K562 (cell line): ENCODE results near the gene FAM204A. TPM values are rescaled to one million over a fixed set of nuclear protein-coding genes. Genes with fewer than 3 reads are reported as not detected.

Source experiments
- ATAC-seq: fragments of 200-7000 bp; cut with Tn5 transposase; 3 replicates; pipeline ENCODE4 v1.9.1; 2020; ENCODE audit warnings: moderate library complexity
- BruUV-seq: library from RNA; stranded (reverse); fragments of 400-500 nt; replicated peaks from 2 replicates; lab custom pipeline; 2021; lab: Mats Ljungman, UMichigan
- CTCF ChIA-PET: fragments of 300-600 bp; formaldehyde crosslinking; extraction: SDS; loops from one replicate; lab custom pipeline; 2021; ENCODE audit warnings: low intra/inter-chr PET ratio; lab: Yijun Ruan, JAX
- POLR2A ChIA-PET: fragments of 300-600, 350-650 bp; sonication (Branson Sonifier 250); formaldehyde crosslinking; extraction: SDS; loops from one replicate; lab custom pipeline; 2021; ENCODE audit warnings: antibody characterized with exemption, inconsistent platforms; lab: Yijun Ruan, JAX
- DNase-seq, 4 experiments: peaks; one replicate each; pipeline versions ENCODE4 v3.0.0 to v3.0.0-alpha.2; 2011 to 2018; ENCODE audit warnings: low spot score in 3 of 4, mixed read lengths in 3 of 4; ENCODE audit errors: extremely low read depth in 1 of 4
- FAIRE-seq: peaks from 2 replicates; lab custom pipeline; 2011; peaks lifted over from hg19 to GRCh38; lab: Jason Lieb, UNC
- H2AFZ ChIP-seq: 2 replicates; pipeline ENCODE4 v1.6.0; 2011; ENCODE audit warnings: low read depth, low read length, control low read depth, inconsistent platforms
- H3K27ac ChIP-seq: fragments of 200-600 bp; 3 replicates; pipeline ENCODE4 v1.8.0; 2011; ENCODE audit warnings: low read depth, mild to moderate bottlenecking, control low read depth, inconsistent platforms, low read length, moderate library complexity, mixed read lengths; ENCODE audit errors: extremely low read depth
- H3K27me3 ChIP-seq, 2 experiments: fragments of 300-600 bp in 1 of 2; 2 replicates in 1 of 2; 3 replicates in 1 of 2; pipeline versions ENCODE4 v1.6.0 to v1.8.0; 2011; ENCODE audit warnings: inconsistent platforms in 2 of 2, low read length in 2 of 2, mild to moderate bottlenecking in 1 of 2, mixed read lengths in 1 of 2, moderate library complexity in 1 of 2; ENCODE audit not compliant: control insufficient read depth in 2 of 2, insufficient read depth in 2 of 2
- H3K36me3 ChIP-seq: fragments of 300-600 bp; 3 replicates; pipeline ENCODE4 v1.8.0; 2011; ENCODE audit warnings: mild to moderate bottlenecking, low read length, inconsistent platforms; ENCODE audit not compliant: control insufficient read depth, insufficient read depth
- H3K4me1 ChIP-seq, 2 experiments: fragments of 200-600 bp in 1 of 2; replicated peaks in 1 of 2; 2 replicates in 1 of 2; 3 replicates in 1 of 2; pipeline versions ENCODE4 v1.5.1 to v1.8.0; 2011; ENCODE audit warnings: inconsistent platforms in 2 of 2, low read length in 2 of 2, mild to moderate bottlenecking in 1 of 2, mixed read lengths in 1 of 2, moderate library complexity in 1 of 2; ENCODE audit not compliant: control insufficient read depth in 2 of 2, insufficient read depth in 2 of 2
- H3K4me2 ChIP-seq: 2 replicates; pipeline ENCODE4 v1.6.1; 2011; ENCODE audit warnings: low read length, control low read depth, inconsistent platforms, mixed read lengths; ENCODE audit not compliant: insufficient read depth
- H3K4me3 ChIP-seq: fragments of 200-600 bp; sonication (generic), shearing (Covaris generic); 2 replicates; pipeline ENCODE4 v1.5.1; 2016; ENCODE audit warnings: control low read depth, inconsistent platforms
- H3K79me2 ChIP-seq: fragments of 200-600 bp; 3 replicates; pipeline ENCODE4 v1.8.0; 2011; ENCODE audit warnings: low read length, inconsistent platforms; ENCODE audit not compliant: control insufficient read depth, insufficient read depth
- H3K9ac ChIP-seq, 2 experiments: 2 replicates each; pipeline versions ENCODE4 v1.6.0 to v1.6.1; 2011; ENCODE audit warnings: low read depth in 2 of 2, low read length in 2 of 2, control low read depth in 1 of 2, inconsistent platforms in 1 of 2, mild to moderate bottlenecking in 1 of 2, mixed read lengths in 1 of 2; ENCODE audit not compliant: insufficient read depth in 1 of 2
- H3K9me1 ChIP-seq: one replicate; pipeline ENCODE4 v1.6.0; 2011; ENCODE audit warnings: inconsistent platforms, mild to moderate bottlenecking, low read length, moderate library complexity; ENCODE audit not compliant: control insufficient read depth, insufficient read depth
- H3K9me3 ChIP-seq: replicated peaks from 2 replicates; pipeline ENCODE4 v1.5.1; 2011; ENCODE audit warnings: low read depth, low read length, inconsistent platforms; ENCODE audit not compliant: control insufficient read depth, insufficient read depth
- H4K20me1 ChIP-seq: replicated peaks from 2 replicates; pipeline ENCODE4 v1.6.1; 2011; ENCODE audit warnings: low read length, inconsistent platforms, mixed read lengths; ENCODE audit not compliant: control insufficient read depth, insufficient read depth
- GTF2B ChIP-seq: IDR thresholded peaks from 2 replicates; pipeline ENCODE4 v1.6.1; 2011; ENCODE audit not compliant: insufficient read length; ENCODE audit errors: extremely low read depth
- MECOM ChIP-seq: fragments of 250-450 bp; sonication (Bioruptor Pico); IDR thresholded peaks from 2 replicates; pipeline ENCODE4 v1.8.0; 2022; ENCODE audit warnings: inconsistent platforms
- NCOR1 ChIP-seq: fragments of 450-650 bp; IDR thresholded peaks from 2 replicates; pipeline ENCODE4 v1.6.1; 2016; ENCODE audit warnings: mild to moderate bottlenecking, moderate library complexity
- NR2C2 ChIP-seq, 2 experiments: fragments of 200-800 bp in 1 of 2; sonication (Bioruptor generic) in 1 of 2; sonication (generic) in 1 of 2; formaldehyde crosslinking in 1 of 2; IDR thresholded peaks; 2 replicates each; pipeline versions ENCODE4 v1.6.1 to v1.8.0; 2016 to 2022; ENCODE audit warnings: mild to moderate bottlenecking in 1 of 2, missing compliant biosample characterization in 1 of 2, missing genetic modification characterization in 1 of 2, missing genetic modification reagents in 1 of 2
- SIN3B ChIP-seq: fragments of 450-650 bp; IDR thresholded peaks from 2 replicates; pipeline ENCODE4 v1.6.1; 2017; ENCODE audit warnings: low read depth, mild to moderate bottlenecking, moderate library complexity
- TAF15 ChIP-seq: fragments of 200-400 bp; formaldehyde crosslinking; IDR thresholded peaks from 2 replicates; pipeline ENCODE4 v1.6.1; 2017; ENCODE audit warnings: mild to moderate bottlenecking, low read depth, low read length, moderate library complexity
- TARDBP ChIP-seq: fragments of 450-650 bp; IDR thresholded peaks from 2 replicates; pipeline ENCODE4 v1.6.1; 2016
- TCF7L2 ChIP-seq: fragments of 150-350 bp; IDR thresholded peaks from 2 replicates; pipeline ENCODE4 v1.6.1; 2016; ENCODE audit warnings: low read depth, mild to moderate bottlenecking, low read length, moderate library complexity
- ZNF121 ChIP-seq: sonication (generic); formaldehyde crosslinking; conservative IDR thresholded peaks from 2 replicates; pipeline ENCODE4 v1.8.0; 2022; ENCODE audit warnings: missing genetic modification reagents
- ZNF586 ChIP-seq: fragments of 450-650 bp; formaldehyde crosslinking; conservative IDR thresholded peaks from 2 replicates; pipeline ENCODE4 v1.4.0; 2020; ENCODE audit warnings: mild to moderate bottlenecking, moderate library complexity
- ZNF589 ChIP-seq: fragments of 200-800 bp; sonication (Bioruptor generic); IDR thresholded peaks from 2 replicates; pipeline ENCODE4 v1.6.1; 2016; ENCODE audit warnings: low read depth, missing genetic modification characterization, missing compliant biosample characterization
- whole genome bisulfite sequencing: fragments of 100-300 bp; shearing (Covaris generic); methylation state at CpG from one replicate; pipeline ENCODE4 v1.1.6; 2016; ENCODE audit warnings: low coverage, mixed read lengths; ENCODE audit not compliant: insufficient coverage; ENCODE audit errors: missing lambda C conversion rate; 5-methylcytosine and 5-hydroxymethylcytosine counted together
- in situ Hi-C: fragments of 300-500 bp; cut with MboI; formaldehyde crosslinking; loops from 4 replicates; pipeline ENCODE4 v1.15.0; 2018; ENCODE audit warnings: inconsistent platforms, mixed read lengths
- intact Hi-C: fragments of 100-400 bp; cut with micrococcal nuclease; formaldehyde crosslinking; loops from 2 replicates; pipeline ENCODE4 v1.14.2; 2022
- polyA plus RNA-seq, 8 experiments: library from polyadenylated mRNA; depleted of rRNA in 4 of 8; stranded (reverse) in 5 of 8; unstranded in 3 of 8; fragments of >200 nt; fragmentation: Nextera tagmentation in 2 of 8; fragmentation: Illumina TruSeq in 1 of 8; extraction: Ambion mirVana in 2 of 8; extraction: Trizol in 1 of 8; gene quantifications; 2 replicates each; pipeline versions ENCODE4 v1.2.1 to v1.2.3, GENCODE V29; 2011 to 2014; ENCODE audit warnings: inconsistent platforms in 1 of 8, missing spikeins in 1 of 8
- total RNA-seq, 7 experiments: library from RNA; depleted of rRNA in 6 of 7; stranded (reverse); fragments of >200 nt in 6 of 7; fragmentation: Illumina TruSeq in 2 of 7; extraction: Trizol in 2 of 7; gene quantifications; 2 replicates each; pipeline versions ENCODE4 v1.2.1 to v1.2.3, GENCODE V29; 2011 to 2021; ENCODE audit warnings: low replicate concordance in 1 of 7

The FAM204A gene
- total and polyA plus RNA-seq, 9 of the 15 experiments (the other 6 are each of a cell fraction or from before 2014, with no cell fraction given), result 29.0 to 64.5 (median 44.9) TPM

DNA sequence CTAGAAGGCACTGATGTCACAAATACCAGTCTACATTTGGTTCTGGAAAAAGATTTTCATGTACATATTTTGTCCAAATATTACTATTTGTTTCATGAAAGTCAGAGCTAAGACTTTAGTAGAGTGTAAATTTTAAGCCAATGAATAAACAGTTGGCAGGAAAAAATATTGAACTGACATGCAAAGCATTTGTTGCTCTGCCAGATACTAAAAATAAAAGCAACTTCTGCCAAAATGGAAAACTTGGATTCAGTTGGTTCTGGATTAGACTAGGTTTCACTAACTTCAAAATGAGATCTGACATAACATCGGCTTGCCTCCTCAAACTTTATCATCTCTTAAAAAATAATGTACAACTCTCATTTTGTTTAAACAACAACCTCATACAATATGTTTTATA, 34.9 kb downstream of the FAM204A start:
- H3K4me1 ChIP-seq, result no peaks in the 10 kb centered on the region
- H3K27ac ChIP-seq, result no peak overlapping the region
- TF ChIP-seq ZNF589 (CRISPR knock-in tag), result no peak
- no peak for TF ChIP-seq ZNF586 (CRISPR knock-in tag)
- no peak for TF ChIP-seq NCOR1
- no peak for TF ChIP-seq TCF7L2
- TF ChIP-seq MECOM (CRISPR knock-in tag), result no peak
- TF ChIP-seq TAF15, result no peak
- no peak for TF ChIP-seq TARDBP
- TF ChIP-seq SIN3B, result no peak
- TF ChIP-seq NR2C2 (CRISPR knock-in tag; IDR thresholded peaks at IDR 0.05), result no peak
- TF ChIP-seq NR2C2 (tag; IDR thresholded peaks at IDR 0.05), result no peak
- TF ChIP-seq ZNF121 (CRISPR knock-in tag), result no peak
- no peak for TF ChIP-seq GTF2B
- no peak for FAIRE-seq
- H4K20me1 ChIP-seq, result no peaks in the 10 kb centered on the region
- in situ Hi-C loops, result no loop called here
- H3K9me1 ChIP-seq, result no peaks in the 10 kb centered on the region
- WGBS, result 100% methylated on average over 1 of the region's 1 CpG
- H3K27me3 ChIP-seq, result no peaks in the 10 kb centered on the region
- ChIA-PET CTCF (no interaction called here), POLR2A (no interaction called here)
- no TSS peak for BruUV-seq
- no peak overlapping the region for H3K9ac ChIP-seq
- H3K79me2 ChIP-seq, result no peaks in the 10 kb centered on the region
- H3K36me3 ChIP-seq, result peaks cover 39% of the 10 kb centered on the region; the same call in 2 of the 3 replicates
- ATAC-seq, result no peak
- no peaks in the 10 kb centered on the region for H3K9me3 ChIP-seq
- no peak for DNase-seq
- no peak overlapping the region for H3K4me3 ChIP-seq
- H3K4me2 ChIP-seq, result no peak overlapping the region
- intact Hi-C loops, result no loop called here
- H2AFZ ChIP-seq, result no peak overlapping the region
